ENCODE data around the gene UGDH. TPM values are rescaled to one million over a fixed set of nuclear protein-coding genes. Genes with fewer than 3 reads are reported as not detected.
A peak's percentile ranks its signal among the peaks of the same experiment; 100 is the strongest.

Gene UGDH
- total and polyA plus RNA-seq, 2 of the 13 experiments (the other 11 are each of a cell fraction or from before 2014, with no cell fraction given) = 99.0 to 384 TPM

DNA sequence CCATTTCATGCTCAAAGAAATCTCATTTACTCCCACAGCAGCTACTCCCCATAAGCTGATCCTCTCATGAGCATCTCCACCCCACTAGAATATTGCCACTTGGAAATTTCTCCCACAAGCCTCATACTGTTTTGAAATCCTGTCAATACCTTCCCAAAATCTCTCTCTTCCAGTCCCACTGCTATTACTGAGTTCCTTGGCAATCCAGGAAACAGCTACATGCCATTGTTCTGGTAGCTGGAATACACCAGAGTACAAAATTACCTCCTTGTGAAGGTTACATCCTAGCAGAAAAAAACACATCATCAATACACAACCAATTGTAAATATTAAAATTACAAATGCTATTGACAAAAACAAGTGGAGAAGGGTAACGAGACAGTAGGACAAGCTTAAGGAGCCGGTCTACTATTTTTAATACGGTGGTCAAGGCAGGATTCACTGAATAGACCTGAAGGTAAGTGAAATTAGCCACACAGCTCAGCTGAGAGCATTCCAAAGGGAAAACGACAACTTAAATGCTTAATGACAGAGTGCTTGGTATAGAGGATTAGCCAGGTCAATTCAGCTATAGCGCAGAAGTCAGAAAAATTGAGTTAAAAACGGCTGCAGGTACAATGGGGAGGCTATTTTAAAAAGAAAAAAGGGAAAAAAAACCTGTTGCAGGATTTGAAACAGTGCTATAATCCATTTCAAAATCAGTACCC lies 74.9 kb downstream of the UGDH start (continued):
- TF ChIP-seq POLR2AphosphoS2 (IDR thresholded peaks at IDR 0.05; ENCODE audit: low read depth, low read length) (0 out of 2 replicates have a peak, but pooled peaks have one; percentile 46), HDAC2 (CRISPR knock-in tag; IDR thresholded peaks at IDR 0.05) (no peak), ZNF317 (CRISPR knock-in tag; IDR thresholded peaks at IDR 0.05) (0 out of 2 replicates have a peak, but pooled peaks have one; percentile 17), POLR2A (IDR thresholded peaks at IDR 0.05; ENCODE audit: insufficient read depth in 1 of 2, low read depth in 2 of 2, low read length in 2 of 2) (peak in 1 of 2 experiments; percentile 12; a peak in 2 of 4 replicates), ZNF136 (CRISPR knock-in tag; IDR thresholded peaks at IDR 0.05; ENCODE audit: low read depth) (no peak), RARA (CRISPR knock-in tag; IDR thresholded peaks at IDR 0.05) (no peak), ATRX (CRISPR knock-in tag; IDR thresholded peaks at IDR 0.05; ENCODE audit: borderline replicate concordance) (no peak), ZNF558 (CRISPR knock-in tag; IDR thresholded peaks at IDR 0.05; ENCODE audit: borderline replicate concordance) (no peak)
- TF ChIP-seq, protein P1, sequence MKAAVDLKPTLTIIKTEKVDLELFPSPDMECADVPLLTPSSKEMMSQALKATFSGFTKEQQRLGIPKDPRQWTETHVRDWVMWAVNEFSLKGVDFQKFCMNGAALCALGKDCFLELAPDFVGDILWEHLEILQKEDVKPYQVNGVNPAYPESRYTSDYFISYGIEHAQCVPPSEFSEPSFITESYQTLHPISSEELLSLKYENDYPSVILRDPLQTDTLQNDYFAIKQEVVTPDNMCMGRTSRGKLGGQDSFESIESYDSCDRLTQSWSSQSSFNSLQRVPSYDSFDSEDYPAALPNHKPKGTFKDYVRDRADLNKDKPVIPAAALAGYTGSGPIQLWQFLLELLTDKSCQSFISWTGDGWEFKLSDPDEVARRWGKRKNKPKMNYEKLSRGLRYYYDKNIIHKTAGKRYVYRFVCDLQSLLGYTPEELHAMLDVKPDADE (CRISPR knock-in tag; IDR thresholded peaks at IDR 0.05) = no peak

DNA sequence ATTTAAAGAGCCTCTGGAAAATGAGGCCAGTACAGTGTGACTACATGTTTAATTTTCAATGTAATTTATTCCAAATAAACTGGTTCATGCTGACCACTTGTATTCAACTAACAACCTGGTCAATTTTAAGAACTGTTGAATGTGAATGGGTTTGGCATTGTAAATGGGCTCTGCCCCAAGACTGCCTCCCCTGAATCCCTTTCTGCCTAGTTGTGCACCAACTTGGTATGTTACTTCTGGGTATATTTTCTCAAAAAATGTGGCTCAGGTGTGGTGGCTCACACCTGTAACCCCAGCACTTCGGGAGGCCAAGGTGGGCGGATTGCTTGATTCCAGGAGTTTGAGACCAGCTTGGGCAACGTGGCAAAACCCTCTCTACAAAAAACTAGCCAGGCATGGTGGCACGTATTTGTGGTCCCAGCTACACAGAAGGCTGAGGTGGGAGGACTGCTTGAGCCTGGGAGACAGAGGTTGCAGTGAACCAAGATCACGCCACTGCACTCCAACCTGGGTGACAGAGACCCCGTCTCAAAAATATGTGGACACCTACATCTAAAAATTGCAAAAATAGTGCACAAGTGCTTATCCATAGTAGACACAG lies 75.7 kb downstream of the UGDH start:
- CTCF ChIA-PET (ENCODE audit: low intra/inter-chr PET ratio, low total read pairs) = no interaction called here
- peak; percentile 56 for TF ChIP-seq SRSF4 (IDR thresholded peaks at IDR 0.05; ENCODE audit: low read depth, low read length, poor library complexity, severe bottlenecking)
- TF ChIP-seq ZNF878 (CRISPR knock-in tag; IDR thresholded peaks at IDR 0.05) = no peak
- TF ChIP-seq POLR2A (IDR thresholded peaks at IDR 0.05; ENCODE audit: insufficient read depth in 1 of 2, low read depth in 2 of 2, low read length in 2 of 2) = peak; percentile 33 to 47
- no peak for TF ChIP-seq ZNF317 (CRISPR knock-in tag; IDR thresholded peaks at IDR 0.05)
- TF ChIP-seq AGO2 (optimal IDR thresholded peaks at IDR 0.05; ENCODE audit: low read depth, low read length) = peak; percentile 45
- TF ChIP-seq, protein P2, sequence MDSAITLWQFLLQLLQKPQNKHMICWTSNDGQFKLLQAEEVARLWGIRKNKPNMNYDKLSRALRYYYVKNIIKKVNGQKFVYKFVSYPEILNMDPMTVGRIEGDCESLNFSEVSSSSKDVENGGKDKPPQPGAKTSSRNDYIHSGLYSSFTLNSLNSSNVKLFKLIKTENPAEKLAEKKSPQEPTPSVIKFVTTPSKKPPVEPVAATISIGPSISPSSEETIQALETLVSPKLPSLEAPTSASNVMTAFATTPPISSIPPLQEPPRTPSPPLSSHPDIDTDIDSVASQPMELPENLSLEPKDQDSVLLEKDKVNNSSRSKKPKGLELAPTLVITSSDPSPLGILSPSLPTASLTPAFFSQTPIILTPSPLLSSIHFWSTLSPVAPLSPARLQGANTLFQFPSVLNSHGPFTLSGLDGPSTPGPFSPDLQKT (CRISPR knock-in tag; IDR thresholded peaks at IDR 0.05; ENCODE audit: borderline replicate concordance) = no peak
- 0 out of 2 replicates have a peak, but pooled peaks have one; percentile 11 for TF ChIP-seq ZNF816 (CRISPR knock-in tag; IDR thresholded peaks at IDR 0.05; ENCODE audit: borderline replicate concordance)
- TF ChIP-seq, protein P3, sequence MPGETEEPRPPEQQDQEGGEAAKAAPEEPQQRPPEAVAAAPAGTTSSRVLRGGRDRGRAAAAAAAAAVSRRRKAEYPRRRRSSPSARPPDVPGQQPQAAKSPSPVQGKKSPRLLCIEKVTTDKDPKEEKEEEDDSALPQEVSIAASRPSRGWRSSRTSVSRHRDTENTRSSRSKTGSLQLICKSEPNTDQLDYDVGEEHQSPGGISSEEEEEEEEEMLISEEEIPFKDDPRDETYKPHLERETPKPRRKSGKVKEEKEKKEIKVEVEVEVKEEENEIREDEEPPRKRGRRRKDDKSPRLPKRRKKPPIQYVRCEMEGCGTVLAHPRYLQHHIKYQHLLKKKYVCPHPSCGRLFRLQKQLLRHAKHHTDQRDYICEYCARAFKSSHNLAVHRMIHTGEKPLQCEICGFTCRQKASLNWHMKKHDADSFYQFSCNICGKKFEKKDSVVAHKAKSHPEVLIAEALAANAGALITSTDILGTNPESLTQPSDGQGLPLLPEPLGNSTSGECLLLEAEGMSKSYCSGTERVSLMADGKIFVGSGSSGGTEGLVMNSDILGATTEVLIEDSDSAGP (CRISPR knock-in tag; IDR thresholded peaks at IDR 0.05; ENCODE audit: borderline replicate concordance) = 0 out of 2 replicates have a peak, but pooled peaks have one; percentile 28
- no peak for TF ChIP-seq SIX4 (CRISPR knock-in tag; IDR thresholded peaks at IDR 0.05)
- peak; percentile 73; the same call in 1 of the 2 replicates for TF ChIP-seq SSRP1 (CRISPR knock-in tag; IDR thresholded peaks at IDR 0.05)

More for the DNA sequence above, 75.7 kb downstream of the UGDH start:
- DNase-seq (ENCODE audit: low spot score) (no peak), ATAC-seq (peak; percentile 5), FAIRE-seq (no peak)
- Histone ChIP-seq H2AFZ (ENCODE audit: low read length) (no peak overlapping the region), H3K4me3 (replicated peaks in 1 of 3; ENCODE audit: insufficient read depth in 1 of 3, low read depth in 2 of 3, low read length in 3 of 3) (no peak overlapping the region), H3K9ac (ENCODE audit: insufficient read depth, low read depth, low read length) (no peak overlapping the region), H4K20me1 (ENCODE audit: insufficient read depth, low read length) (peaks cover 46% of the 10 kb centered on the region), H3K36me3 (replicated peaks in 1 of 2; ENCODE audit: control insufficient read depth in 1 of 2, insufficient read depth in 2 of 2, low read length in 2 of 2) (peaks cover 9 to 65% of the 10 kb centered on the region in 2 experiments), H3K4me2 (ENCODE audit: low read depth, low read length) (no peak overlapping the region), H3K79me2 (ENCODE audit: insufficient read depth, low read length) (peaks cover 14% of the 10 kb centered on the region), H3K27ac (ENCODE audit: extremely low read length, insufficient read depth, low read length) (peak overlapping the region; percentile 45), H3K9me3 (ENCODE audit: low read length) (no peaks in the 10 kb centered on the region), H3K4me1 (ENCODE audit: insufficient read depth, low read length) (peaks cover 72% of the 10 kb centered on the region), H3K27me3 (ENCODE audit: control insufficient read depth in 1 of 2, insufficient read depth in 2 of 2, low read length in 2 of 2) (no peaks in the 10 kb centered on the region)
- BruUV-seq (replicated peaks) = no TSS peak
- 92% methylated on average over 6 of the region's 6 CpGs for WGBS (ENCODE audit: low lambda C conversion rate)
- in situ Hi-C loops (cut with HindIII; ENCODE audit: extremely low pct_ligation_motif_present, low pct_unique_long_range_greater_than_20kb) (no loop called here), intact Hi-C loops (cut with micrococcal nuclease; ENCODE audit: unreplicated experiment) (loop anchor here (5.0 kb wide), 1 partner anchor 269 kb away; the partner anchor contains the start of gene WDR19)
- POLR2A ChIA-PET = interaction anchor here (0.7 to 3.6 kb wide), 7 partner anchors 8 to 669 kb away, joined by 3 to 23 read pairs (median 5); partner anchors contain the start of genes KLB, LIAS, RPL9 and TLR10
